GM10847 (cell line): ENCODE measurements around the gene NOTCH4.
A peak's percentile ranks its signal among the peaks of the same experiment; 100 is the strongest.

ENCODE experiments used
- POLR2A ChIP-seq: IDR thresholded peaks from 2 replicates; pipeline ENCODE4 v1.6.1; 2011; ENCODE audit not compliant: insufficient read length; ENCODE audit errors: extremely low read depth

Gene NOTCH4

GRCh38 chr6:32189069-32189741 is 34.7 kb downstream of the NOTCH4 start:
- TF ChIP-seq POLR2A: no peak

GRCh38 chr6:32188381-32189068 is 35.3 kb downstream of the NOTCH4 start:
- TF ChIP-seq POLR2A: no peak

- no peak for TF ChIP-seq POLR2A
These were observed 36.7 kb downstream of the NOTCH4 start for GRCh38 chr6:32187009-32187709.

GRCh38 chr6:32184084-32184640 is 39.7 kb downstream of the NOTCH4 start, which contains the start of gene AGER:
TSS of gene AGER (minus strand) at chr6:32184253. CDS start at chr6:32184222, 31 bp downstream.
- TF ChIP-seq POLR2A: no peak

- no peak for TF ChIP-seq POLR2A
These were observed 40.3 kb downstream of the NOTCH4 start for GRCh38 chr6:32183483-32184083.

GRCh38 chr6:32183030-32183429 is 40.8 kb downstream of the NOTCH4 start:
- TF ChIP-seq POLR2A: no peak

GRCh38 chr6:32182555-32182981 is 41.3 kb downstream of the NOTCH4 start:
- TF ChIP-seq POLR2A: no peak

GRCh38 chr6:32181915-32182529 is 41.8 kb downstream of the NOTCH4 start:
- TF ChIP-seq POLR2A: no peak

- no peak for TF ChIP-seq POLR2A
These were observed 42.6 kb downstream of the NOTCH4 start for GRCh38 chr6:32181148-32181702.

- no peak for TF ChIP-seq POLR2A
These were observed 44.0 kb downstream of the NOTCH4 start for GRCh38 chr6:32179766-32180405.

- TF ChIP-seq POLR2A: no peak
These were observed 45.1 kb downstream of the NOTCH4 start for GRCh38 chr6:32178547-32179440.

- peak; percentile 1 for TF ChIP-seq POLR2A
These were observed 45.9 kb downstream of the NOTCH4 start, which contains the start of gene RNF5 for GRCh38 chr6:32177788-32178546. TSS of gene RNF5 (plus strand) at chr6:32178405. CDS start at chr6:32178512, 107 bp downstream.

- TF ChIP-seq POLR2A: peak; percentile 1
These were observed 46.6 kb downstream of the NOTCH4 start for GRCh38 chr6:32177183-32177787.
